HG02981 (cell line): ENCODE data around the gene LYPD8.

Source experiments
- ATAC-seq: cut with Tn5 transposase; IDR thresholded peaks from one replicate; pipeline ENCODE4 v1.9.1; 2021; ENCODE audit warnings: mild to moderate bottlenecking, moderate library complexity; ENCODE audit not compliant: unreplicated experiment

LYPD8 gene

DNA sequence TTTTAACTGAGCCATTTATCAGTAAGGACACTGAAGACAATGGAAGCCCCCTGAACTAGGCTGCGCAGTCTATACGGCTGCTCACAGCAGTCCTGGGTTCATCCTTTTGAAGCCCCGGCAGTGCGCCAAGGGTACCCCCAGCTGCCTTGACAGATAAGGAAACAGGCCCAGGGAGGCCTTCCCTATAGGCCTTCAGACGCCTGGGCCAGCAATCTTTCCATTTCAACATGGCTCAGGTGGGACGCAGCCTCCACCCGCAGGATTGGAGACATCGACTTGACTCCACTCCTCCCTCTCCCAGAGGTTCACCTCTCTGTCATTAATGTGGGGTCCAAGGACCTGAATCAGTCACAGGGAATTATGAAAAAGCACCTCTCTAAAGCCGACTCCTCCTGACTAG lies 2.8 kb upstream of the LYPD8 start:
- ATAC-seq: no peak

DNA sequence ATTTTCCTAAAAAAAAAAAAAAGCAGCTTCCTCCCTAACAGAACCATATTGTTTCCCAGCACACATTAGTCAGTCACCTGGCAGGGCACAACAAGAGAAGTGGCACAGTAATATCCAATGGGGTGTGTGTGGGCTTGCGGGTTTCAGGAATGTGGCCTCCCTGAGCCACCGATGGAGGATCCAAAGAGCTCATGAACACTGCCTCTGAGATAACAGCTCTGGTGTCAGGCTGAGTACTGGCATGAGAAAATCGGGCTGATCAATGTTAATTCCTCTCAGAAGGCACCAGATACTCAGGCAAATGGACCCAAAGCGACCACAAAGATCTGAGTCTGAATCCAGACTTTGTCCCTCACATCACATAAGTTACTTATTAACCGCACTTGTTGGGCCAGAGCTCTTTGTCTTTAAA lies 2.2 kb upstream of the LYPD8 start:
- ATAC-seq: no peak

DNA sequence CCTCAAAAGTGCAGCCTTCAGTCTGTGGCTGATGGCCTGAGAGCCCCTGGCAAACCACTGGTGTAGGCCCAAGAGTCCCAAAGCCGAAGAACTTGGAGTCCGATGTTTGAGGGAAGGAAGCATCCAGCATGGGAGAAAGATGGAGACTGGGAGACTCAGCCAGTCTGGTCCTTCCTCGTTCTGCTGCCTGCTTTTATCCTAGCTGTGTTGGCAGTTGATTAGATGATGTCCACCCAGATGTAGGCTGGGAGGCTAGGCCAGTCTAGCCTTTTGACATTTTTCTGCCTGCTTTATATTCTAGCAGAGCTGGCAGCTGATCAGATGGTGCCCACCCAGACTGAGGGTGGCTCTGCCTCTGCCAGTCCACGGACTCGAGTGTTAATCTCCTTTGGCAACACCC lies 1.1 kb upstream of the LYPD8 start:
- ATAC-seq: no peak

DNA sequence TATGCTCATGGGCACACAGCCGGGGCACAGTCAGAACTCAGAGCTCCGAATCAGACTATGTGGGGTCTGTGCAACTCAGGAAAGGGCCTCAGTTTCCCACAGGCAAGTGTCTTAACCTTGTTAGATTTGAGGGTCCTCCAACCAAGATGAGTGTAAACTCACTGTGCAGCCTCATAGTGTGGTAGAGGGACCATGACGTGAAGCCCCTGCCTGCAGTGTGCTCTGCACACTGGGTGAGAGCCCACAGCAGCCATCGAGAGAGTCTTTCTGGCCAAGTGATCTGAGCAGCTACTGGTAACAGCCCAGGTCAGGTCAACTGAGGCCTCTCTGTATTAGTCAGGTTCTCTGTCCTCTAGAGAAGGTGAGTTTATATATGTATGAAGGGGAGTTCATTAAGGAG lies 592 bp upstream of the LYPD8 start:
- ATAC-seq: no peak

DNA sequence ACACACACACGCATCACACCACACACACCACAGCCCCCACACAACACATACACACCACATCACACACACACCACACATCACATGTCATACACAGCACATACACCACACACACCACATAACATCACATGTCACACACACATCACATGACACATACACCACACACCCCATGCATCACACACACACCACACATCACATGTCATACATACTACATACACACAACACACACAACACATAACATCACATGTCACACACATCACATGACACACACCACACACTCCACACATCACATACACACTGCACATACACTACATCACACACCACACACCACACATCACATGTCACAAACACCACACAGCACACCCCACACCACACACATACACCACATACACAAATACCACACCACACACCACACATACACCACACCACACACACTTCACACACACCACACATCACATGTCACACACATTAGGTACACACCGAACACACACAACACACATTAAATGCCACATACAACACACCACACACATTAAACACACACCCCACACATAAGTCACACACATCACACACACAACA lies 1.8 kb downstream of the LYPD8 start:
- ATAC-seq: no peak

DNA sequence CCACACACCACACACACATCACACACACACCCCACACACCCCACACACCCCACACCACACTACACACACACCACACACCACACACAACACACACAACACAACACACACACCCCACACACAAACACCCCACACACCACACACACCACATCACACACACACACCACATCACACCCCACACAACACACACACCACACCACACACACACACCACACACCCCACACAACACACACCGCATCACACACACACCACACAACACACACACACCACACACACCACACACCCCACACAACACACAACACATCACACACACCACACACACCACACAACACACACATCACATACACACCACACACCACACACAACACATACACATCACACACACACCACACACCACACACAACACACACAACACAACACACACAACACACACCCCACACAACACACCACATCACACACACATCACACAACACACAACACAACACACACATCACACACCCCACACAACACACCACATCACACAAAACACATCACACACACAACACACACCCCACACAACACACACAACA lies 2.4 kb downstream of the LYPD8 start:
- no peak for ATAC-seq

DNA sequence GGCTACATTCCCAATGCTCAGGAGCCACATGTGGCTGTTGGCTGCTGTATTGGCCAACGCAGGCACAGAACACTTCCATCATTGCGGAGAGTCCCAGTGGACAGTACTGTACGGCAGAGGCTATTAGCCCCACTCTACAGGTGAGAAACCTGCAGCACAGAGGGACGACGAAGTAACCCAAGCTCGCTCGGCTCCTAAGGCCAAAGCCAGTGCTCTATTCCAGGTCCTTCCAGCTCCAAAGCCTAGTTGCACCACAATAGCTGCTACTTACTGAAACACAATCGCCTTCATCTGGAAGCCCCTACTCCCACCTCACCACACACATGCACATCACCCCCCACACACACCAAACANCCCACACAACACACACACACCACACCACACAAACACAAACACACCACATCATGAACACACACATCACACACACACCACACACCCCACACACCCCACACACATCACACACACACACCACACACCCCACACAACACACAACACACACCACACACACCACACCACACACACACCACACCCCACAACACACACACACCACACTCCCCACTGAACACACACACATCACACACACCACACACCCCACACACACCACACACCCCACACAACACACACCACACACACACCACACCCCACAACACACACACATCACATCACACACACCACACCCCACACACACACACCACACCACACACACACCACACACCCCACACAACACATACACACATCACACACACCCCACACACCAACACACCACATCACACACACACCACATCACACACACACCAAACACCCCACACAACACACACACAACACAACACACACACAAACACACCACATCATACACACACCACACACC lies 3.2 kb downstream of the LYPD8 start:
- ATAC-seq: no peak

DNA sequence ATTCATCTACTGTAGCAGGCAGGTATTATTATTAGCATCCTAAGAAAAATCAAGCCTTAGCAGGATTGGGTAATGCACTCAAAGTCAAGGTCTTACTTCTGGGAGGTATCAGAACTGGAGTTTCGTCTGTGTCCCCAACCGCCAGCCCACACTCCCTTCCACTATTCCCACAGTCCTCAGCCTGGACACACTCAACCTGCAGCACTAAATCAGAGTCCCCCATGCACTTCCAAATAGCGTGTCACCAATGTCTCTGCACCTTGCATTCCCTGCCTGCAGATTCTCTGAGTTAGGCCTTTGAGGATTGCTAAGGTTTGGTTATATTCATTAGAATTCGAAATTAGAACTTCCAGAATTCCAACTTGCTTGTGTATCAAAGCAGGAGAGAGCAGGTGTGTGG lies 3.9 kb downstream of the LYPD8 start:
- no peak for ATAC-seq

DNA sequence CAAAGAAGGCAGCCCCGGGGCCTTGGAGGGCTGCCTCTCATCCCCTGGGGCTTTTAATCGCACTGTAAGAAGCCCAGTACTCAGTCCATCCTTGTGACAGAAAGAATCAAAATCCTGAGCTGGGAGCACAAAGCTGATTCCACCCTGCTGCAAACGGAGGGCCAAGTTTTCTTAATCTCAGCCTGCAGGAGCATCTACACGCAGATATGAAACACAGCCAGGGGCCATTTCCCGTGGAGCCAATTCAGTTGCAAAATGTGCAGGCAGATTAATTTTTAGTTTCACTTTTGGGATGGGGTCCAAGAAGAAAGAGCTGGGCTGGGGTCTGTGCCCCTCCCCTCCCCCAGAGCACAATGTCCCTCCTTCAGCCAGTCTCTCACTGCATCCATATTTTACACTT lies 4.4 kb downstream of the LYPD8 start:
- ATAC-seq: no peak

DNA sequence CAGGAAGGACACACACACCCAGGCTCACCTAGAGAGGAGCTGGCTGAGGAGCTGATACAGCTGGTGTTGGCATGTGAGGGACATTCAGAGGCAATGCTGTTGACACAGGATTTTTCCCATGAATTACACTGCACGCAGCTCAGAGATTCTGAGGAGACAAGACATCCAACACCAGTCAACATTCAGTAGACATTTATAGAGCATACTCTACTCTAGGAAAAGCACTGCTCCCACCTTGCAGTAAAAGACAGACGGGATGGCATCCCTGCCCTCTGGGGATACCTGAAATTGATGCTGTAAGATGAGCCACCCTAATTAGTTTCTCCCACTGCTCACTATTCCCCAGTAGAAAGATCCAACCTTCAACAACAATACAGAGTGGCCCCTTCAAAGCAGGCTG lies 5.1 kb downstream of the LYPD8 start:
- no peak for ATAC-seq

DNA sequence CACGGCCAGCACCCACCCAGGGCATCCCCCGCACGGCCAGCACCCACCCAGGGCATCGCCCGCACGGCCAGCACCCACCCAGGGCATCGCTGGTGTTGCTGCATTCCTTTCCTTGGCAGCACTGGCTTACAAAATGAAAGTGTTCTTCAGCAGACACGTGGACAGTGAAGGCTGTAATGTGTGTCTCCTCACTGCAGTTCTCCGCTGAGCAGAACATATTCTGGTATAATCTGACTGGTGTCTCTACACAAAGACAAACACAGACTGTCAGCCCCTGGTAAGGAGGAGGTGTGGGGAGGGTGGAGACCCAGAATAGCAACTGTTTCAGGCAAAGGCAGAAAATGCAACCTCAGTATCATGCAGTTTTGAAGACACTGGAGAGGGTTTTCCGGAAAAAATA lies 7.3 kb downstream of the LYPD8 start:
- no peak for ATAC-seq

DNA sequence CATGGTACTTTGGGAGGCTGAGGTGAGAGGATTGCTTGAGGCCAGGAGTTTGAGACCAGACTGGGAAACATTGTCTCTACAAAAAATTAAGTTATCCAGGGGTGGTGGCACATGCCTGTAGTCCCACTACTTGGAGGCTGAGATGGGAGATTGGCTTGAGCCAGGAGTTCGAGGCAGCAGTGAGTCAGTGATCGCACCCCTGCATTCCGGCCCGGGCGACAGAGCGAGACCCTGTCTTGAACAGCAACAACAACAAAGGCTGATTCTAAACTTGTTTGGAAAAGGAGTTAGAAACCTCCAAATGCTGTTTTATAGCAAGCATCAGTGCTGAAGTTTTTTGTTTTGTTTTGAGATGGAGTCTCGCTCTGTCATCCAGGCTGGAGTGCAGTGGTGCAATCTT lies 14.7 kb downstream of the LYPD8 start:
- no peak for ATAC-seq

DNA sequence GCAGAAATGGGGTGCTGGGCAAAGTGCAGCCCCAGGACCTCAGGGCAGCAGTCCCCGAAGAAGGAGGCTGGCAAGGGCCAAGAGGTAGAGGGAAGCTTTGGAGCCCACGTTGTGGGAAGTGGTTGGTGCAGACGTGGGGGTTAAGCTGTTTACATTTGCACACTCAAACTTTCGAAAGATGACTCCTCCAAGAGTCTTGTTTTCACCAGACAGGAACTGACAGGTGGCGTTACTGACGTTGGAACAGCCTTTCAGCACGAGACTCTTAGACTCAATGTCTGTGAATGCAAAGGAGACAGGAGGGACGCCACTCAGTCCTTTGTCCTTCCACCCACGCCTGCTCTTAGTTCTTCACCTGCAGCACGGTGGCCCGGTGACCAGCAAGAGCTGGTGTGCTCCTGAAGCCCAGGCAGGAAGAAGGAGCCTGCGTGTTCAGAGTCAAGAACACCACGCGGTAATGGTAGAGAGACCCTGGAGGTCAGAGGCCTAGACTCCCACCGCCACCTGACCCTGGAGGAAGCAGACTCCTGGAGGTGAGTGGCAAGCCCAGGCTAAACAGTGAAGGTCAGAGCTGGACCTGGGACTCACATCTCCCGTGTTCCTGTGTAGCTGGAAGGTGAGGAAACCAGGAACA lies 15.9 kb downstream of the LYPD8 start:
- ATAC-seq: no peak

DNA sequence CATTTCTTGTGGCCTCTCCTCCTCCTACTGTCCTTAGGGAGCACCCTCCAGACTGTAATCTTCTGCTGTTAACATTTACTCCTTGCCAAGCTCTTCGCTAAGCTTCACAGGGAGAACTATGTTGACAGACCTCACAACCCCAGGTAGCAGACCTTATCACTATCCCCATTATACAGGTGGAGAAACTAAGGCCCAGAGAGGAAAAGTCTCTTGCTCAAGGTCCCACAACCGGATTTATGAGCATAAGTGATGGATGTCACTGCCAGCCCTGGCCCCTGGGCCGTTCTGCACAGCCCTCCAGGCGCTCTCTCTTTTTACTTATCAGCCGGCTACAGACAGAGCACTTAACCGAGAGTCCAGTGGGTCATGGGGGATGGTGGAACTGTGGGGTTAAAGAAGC lies 18.1 kb downstream of the LYPD8 start:
- ATAC-seq: no peak

DNA sequence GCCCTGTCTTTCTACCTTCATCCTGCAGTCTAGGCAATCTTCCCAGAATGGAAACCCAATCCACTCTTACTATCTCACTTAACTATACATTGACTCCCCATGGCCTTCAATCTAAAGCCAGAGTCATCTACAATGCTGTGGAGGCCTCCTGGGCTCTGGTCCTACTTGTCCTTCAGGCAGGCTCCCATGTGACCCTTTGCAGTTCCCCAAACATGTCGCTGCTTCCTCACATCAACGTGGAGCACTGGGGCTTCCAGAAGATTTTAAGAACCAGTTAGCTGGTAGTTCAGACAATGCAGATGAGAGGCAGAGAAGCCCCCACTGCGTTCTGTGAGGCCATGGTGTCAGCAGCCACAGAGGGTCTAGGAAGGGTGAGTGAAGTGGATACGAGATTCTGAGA lies 18.6 kb downstream of the LYPD8 start:
- no peak for ATAC-seq

DNA sequence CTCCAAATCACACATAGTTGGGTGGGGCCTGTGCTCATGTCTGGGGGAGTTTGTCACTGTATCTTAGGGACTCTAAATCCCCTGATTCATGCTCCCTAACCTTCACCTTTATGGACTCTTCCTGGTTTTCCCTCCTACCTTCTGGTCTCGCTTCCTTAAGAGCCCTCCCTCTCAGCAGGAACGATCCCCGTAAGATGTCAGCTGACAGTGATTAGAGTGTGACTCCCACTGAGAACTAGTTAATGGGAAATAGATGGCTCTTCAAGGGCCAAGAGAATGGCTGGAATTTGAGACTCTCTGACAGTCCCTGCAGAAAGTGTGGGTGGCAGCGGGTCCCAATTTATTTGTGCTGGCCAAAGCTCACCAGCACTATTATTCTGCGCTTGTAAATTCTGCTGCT lies 22.0 kb downstream of the LYPD8 start:
- no peak for ATAC-seq

DNA sequence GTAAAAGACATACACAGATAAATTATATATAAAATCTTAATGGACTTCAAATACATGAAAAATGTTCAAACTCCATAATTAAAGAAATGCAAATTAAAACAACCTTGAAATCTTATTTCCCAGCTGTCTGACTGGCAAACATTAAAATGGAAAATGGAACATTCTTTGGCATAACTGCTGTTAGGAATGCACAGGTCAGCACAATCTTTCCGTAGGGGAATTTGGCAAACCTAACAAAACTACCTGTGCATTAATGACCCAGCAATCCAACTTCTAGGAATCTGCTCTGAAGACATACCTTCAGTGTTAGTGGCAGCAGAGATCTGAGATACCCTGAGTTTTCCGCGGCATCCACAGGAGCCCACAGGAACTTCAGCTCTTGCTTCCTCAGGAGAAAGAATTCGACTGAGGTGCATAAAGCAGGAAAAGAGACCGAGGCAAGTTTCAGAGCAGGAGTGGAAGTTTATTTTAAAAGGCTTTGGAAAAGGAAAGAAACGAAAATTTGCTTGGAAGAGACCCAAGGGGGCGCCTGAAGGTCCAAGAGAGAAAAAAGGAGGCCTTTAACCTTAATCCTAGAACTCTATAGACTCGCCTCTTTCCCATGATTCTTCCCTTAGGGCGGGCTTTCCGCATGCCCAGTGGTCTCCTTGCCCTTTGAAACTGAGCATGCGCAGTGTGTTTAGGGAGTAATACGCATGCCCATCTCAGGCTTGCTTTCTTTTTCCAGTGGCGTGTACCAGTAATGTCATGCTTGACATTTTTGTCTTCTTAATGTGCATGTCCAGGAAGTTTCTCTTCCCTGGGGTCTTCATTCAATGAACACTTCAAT lies 24.8 kb downstream of the LYPD8 start:
- no peak for ATAC-seq

DNA sequence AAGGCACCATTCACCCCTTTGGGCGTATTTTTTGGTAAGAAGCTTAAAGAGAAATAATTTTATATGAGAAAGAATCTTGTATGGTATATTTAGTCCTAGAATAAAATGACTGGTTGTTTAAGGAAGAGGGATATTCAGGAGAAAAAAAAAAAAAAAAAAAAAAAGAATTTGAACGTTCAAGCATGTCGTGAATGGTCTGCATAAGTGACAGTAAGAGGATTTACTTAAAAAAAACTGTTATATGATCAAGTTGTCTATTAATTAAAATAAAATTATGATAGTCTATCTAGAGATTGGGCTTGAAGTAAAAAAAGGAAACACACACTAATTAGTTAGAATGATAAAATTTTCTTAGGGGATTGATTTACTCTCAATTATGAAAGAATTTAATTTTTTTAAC lies 41.3 kb downstream of the LYPD8 start:
- no peak for ATAC-seq

DNA sequence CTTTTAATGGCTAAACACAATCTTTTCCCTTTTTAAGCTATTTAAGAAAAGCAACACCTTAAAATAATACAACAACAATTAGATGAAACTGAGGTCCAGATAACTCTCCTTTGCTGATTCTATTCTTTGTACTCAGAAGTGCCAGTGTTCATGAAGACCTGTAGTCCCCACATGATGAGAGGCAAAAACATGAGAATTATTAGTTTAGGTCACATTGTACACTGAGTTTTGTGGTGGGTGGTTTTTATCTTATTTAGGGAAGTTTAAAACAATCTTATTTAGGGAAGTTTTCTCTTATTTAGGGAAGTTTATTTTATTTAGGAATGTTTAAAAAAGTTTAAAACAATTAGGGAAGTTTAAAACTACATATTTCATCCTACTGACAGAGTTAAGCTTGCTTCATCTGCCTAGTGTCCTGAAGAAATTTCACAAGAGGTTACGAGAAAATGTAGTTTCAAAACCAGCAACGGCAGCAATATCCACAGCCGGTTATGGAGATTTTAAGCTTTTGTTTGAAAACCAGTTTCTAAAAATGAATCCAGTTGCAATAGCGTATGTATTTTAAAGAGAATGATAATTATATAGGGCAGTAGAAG lies 45.2 kb downstream of the LYPD8 start:
- ATAC-seq: no peak

DNA sequence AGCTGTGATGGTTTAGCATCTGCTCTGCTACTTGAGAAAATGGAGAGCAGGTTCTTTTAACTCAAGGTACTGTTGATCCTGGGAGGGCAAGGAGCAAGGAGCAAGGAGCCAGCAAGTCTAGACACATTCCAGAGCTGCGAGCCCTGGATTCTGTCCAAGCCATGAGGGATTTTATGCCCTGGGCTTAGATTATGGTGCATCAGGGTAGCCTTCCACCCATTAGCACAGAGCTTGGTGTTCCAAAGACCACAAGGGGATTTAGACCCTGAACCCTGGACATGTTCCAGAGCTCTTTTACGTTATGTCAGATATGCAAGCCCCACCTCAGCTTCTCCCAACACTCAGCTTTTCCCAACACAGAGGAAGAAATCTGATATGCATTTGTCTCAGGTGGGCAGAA lies 51.0 kb downstream of the LYPD8 start:
- ATAC-seq: no peak

DNA sequence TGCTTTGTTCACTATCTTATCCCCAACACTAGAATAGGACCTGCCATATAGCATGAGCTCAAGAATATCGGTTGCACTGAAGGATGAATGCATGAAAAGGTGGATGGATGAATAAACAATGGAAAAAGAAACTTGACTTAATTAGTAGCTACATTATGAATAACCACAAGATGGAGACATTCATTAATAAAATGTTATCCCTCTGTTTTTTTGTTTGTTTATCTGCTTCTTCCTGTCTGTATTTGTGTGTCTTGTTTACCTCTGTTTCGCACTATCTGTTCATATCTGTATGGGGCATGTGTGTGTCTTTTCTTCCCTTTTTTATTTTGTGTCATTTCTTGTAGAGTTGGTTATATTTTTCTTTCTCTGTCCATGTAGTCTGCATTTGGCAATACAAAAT lies 51.9 kb downstream of the LYPD8 start:
- no peak for ATAC-seq
